GF-D8 (cell line): Measurements from ENCODE around the gene MVK.

Source experiments
- DNase-seq: peaks from one replicate; lab custom pipeline; 2025; lab: John Stamatoyannopoulos, UW

Gene MVK

GRCh38 chr12:109635717-109636116, 62.1 kb downstream of the MVK start:
- no peak for DNase-seq

GRCh38 chr12:109637348-109637747, 63.8 kb downstream of the MVK start:
- no peak for DNase-seq

GRCh38 chr12:109637996-109638395, 64.4 kb downstream of the MVK start:
- no peak for DNase-seq

GRCh38 chr12:109638735-109639134, 65.1 kb downstream of the MVK start:
- DNase-seq = no peak

- DNase-seq = no peak
Observed at GRCh38 chr12:109639151-109639872, 65.7 kb downstream of the MVK start.

- no peak for DNase-seq
Observed at GRCh38 chr12:109640961-109641360, 67.4 kb downstream of the MVK start.

- DNase-seq = no peak
Observed at GRCh38 chr12:109641422-109641821, 67.8 kb downstream of the MVK start.

GRCh38 chr12:109642506-109643132, 69.0 kb downstream of the MVK start:
- no peak for DNase-seq

GRCh38 chr12:109645194-109645593, 71.6 kb downstream of the MVK start:
- no peak for DNase-seq

- no peak for DNase-seq
Observed at GRCh38 chr12:109645708-109646107, 72.1 kb downstream of the MVK start.
